Uterus (tissue), 2 donors: ENCODE data around the gene SSBP3.

Source experiments
- POLR2A ChIP-seq, 2 donors: fragments of 450-650 bp; IDR thresholded peaks; one replicate each; pipeline ENCODE4 v1.6.1; 2016; ENCODE audit warnings: antibody characterized with exemption in 2 of 2, mild to moderate bottlenecking in 1 of 2, moderate library complexity in 1 of 2
- TF ChIP-seq, protein P1 (sequence below), 4 experiments: fragments of 200-600 bp in 2 of 4; fragments of 450-650 bp in 2 of 4; sonication (generic) in 2 of 4; IDR thresholded peaks; one replicate each; pipeline ENCODE4 v1.5.1; 2016 to 2019; ENCODE audit warnings: antibody characterized with exemption in 4 of 4, mild to moderate bottlenecking in 2 of 4, moderate library complexity in 1 of 4

DNA sequence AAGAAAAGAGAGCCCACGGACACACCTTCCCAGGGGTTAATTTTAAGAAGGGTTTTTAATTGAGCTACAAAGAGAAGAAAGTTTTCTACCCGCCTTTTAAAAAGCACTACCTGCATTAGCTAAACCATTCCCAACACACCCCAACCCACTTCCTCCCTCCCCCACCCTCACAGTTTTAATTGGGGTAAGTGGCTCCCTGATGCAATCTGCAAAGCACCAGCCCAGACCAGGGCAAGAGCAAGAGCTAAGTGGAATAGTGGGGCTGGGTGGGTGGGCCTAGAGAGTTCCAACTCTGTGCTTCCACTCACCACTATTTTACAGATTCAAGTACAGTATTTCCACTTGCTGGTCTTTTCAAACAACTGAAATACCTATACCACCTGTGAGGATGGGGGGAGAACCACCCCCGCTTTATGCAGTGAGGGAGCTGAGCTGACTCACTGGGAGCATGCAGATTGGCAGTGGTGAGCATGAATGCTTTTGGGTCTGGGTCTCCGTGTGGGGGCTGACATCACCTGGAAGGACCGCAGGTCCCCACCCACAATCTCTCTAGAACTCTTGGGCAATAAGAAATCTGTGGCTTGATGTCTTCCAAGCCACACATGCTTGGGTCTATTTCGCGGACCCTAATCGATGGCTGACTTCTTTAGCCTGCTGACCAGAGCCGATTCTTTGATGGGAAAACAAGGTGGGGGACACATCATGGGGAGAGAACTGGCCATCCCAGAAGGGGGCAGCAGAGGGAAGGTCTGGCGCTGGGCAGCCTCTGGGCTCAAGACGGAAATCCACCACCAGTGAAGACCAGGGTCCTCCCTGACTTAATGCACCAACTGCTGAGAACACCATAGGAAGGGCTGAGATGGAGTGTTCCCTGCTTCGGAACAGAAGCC lies 95.5 kb downstream of the SSBP3 start:
- TF ChIP-seq, protein P1, sequence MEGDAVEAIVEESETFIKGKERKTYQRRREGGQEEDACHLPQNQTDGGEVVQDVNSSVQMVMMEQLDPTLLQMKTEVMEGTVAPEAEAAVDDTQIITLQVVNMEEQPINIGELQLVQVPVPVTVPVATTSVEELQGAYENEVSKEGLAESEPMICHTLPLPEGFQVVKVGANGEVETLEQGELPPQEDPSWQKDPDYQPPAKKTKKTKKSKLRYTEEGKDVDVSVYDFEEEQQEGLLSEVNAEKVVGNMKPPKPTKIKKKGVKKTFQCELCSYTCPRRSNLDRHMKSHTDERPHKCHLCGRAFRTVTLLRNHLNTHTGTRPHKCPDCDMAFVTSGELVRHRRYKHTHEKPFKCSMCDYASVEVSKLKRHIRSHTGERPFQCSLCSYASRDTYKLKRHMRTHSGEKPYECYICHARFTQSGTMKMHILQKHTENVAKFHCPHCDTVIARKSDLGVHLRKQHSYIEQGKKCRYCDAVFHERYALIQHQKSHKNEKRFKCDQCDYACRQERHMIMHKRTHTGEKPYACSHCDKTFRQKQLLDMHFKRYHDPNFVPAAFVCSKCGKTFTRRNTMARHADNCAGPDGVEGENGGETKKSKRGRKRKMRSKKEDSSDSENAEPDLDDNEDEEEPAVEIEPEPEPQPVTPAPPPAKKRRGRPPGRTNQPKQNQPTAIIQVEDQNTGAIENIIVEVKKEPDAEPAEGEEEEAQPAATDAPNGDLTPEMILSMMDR (IDR thresholded peaks at IDR 0.05), result peak; percentile 18 to 47 (median 30)
- no peak for TF ChIP-seq POLR2A (IDR thresholded peaks at IDR 0.05)
